Mesothelial cell of epicardium (in vitro differentiated cells): ENCODE measurements around the gene CRELD2. TPM values are rescaled to one million over a fixed set of nuclear protein-coding genes. Genes with fewer than 3 reads are reported as not detected.

Source experiments
- DNase-seq, 2 experiments: peaks; one replicate each; pipeline ENCODE4 v3.0.0; 2021; ENCODE audit warnings: low spot score in 2 of 2; ENCODE audit not compliant: unreplicated experiment in 2 of 2
- H3K27ac Mint-ChIP-seq: 2 replicates; pipeline ENCODE4 v1.8.0; 2021; ENCODE audit warnings: mixed read lengths
- H3K27me3 Mint-ChIP-seq: 2 replicates; pipeline ENCODE4 v1.8.0; 2021; ENCODE audit warnings: low read depth, mixed read lengths
- H3K36me3 Mint-ChIP-seq: 2 replicates; pipeline ENCODE4 v1.8.0; 2021; ENCODE audit warnings: mixed read lengths
- H3K4me1 Mint-ChIP-seq: 2 replicates; pipeline ENCODE4 v1.8.0; 2021; ENCODE audit warnings: mixed read lengths
- H3K4me3 Mint-ChIP-seq: 2 replicates; pipeline ENCODE4 v1.8.0; 2021; ENCODE audit warnings: mild to moderate bottlenecking, moderate library complexity, mixed read lengths
- H3K9me3 Mint-ChIP-seq: 2 replicates; pipeline ENCODE4 v1.8.0; 2021; ENCODE audit warnings: mixed read lengths
- total RNA-seq: library from RNA; stranded (reverse); gene quantifications from 3 replicates; pipeline ENCODE4 v1.2.1, GENCODE V29; 2021
- TF ChIP-seq, protein P1 (sequence below): fragments of 200-600 bp; sonication (generic); IDR thresholded peaks from one replicate; pipeline ENCODE4 v1.5.0; 2021; ENCODE audit warnings: antibody characterized with exemption; ENCODE audit not compliant: unreplicated experiment

CRELD2 gene
- total RNA-seq, 1 donor from 2014 or later, result 41.4 TPM

DNA sequence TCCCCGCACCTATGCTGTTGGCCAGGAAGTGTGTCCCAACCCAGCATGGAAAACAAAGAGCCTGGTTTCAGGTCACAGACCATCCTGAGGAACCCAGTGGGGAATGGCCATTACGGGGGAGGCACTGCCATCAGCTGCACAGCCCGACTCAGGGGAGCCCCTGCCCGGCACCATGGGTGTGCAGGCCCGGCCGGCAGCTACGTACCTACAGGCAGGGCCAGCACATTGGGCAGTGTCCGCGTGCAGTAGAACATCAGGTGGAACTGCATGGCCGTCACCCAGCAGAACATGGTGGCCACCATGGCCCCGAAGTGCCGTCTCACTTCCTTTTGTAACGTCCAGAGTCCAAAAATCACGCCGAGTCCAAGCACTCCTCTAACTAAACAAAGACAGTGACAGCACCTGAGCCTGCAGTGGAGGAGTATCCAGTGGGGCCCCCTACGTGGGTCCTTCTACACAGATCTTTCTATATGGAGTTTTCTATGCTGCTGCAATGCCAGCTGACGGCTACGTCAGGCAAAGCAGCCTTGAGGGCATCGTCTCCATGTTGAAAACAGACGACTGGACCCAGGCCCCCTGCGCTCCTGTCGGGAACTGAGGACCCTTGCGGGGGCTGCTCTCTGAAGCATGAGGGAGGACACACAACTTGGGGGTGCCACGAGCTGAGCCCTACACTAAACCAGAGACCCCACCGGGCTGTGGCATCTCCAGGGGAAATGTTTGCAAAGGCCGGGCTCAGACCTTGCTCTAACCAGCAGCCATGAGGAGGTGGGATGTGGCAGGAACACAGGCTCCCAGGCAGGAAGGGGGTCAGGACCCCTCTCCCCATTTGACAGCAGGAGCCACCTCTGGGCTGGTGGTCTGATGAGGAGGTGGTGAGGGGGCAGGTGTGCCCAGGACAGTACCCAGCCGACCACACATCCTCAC lies 7.9 kb upstream of the CRELD2 start:
- Mint-ChIP-seq H3K36me3 (peaks cover 21% of the 10 kb centered on the region), H3K27ac (no peak overlapping the region), H3K9me3 (no peaks in the 10 kb centered on the region), H3K27me3 (no peaks in the 10 kb centered on the region), H3K4me3 (no peak overlapping the region), H3K4me1 (no peaks in the 10 kb centered on the region)
- TF ChIP-seq, protein P1, sequence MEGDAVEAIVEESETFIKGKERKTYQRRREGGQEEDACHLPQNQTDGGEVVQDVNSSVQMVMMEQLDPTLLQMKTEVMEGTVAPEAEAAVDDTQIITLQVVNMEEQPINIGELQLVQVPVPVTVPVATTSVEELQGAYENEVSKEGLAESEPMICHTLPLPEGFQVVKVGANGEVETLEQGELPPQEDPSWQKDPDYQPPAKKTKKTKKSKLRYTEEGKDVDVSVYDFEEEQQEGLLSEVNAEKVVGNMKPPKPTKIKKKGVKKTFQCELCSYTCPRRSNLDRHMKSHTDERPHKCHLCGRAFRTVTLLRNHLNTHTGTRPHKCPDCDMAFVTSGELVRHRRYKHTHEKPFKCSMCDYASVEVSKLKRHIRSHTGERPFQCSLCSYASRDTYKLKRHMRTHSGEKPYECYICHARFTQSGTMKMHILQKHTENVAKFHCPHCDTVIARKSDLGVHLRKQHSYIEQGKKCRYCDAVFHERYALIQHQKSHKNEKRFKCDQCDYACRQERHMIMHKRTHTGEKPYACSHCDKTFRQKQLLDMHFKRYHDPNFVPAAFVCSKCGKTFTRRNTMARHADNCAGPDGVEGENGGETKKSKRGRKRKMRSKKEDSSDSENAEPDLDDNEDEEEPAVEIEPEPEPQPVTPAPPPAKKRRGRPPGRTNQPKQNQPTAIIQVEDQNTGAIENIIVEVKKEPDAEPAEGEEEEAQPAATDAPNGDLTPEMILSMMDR, result no peak
- no peak for DNase-seq

DNA sequence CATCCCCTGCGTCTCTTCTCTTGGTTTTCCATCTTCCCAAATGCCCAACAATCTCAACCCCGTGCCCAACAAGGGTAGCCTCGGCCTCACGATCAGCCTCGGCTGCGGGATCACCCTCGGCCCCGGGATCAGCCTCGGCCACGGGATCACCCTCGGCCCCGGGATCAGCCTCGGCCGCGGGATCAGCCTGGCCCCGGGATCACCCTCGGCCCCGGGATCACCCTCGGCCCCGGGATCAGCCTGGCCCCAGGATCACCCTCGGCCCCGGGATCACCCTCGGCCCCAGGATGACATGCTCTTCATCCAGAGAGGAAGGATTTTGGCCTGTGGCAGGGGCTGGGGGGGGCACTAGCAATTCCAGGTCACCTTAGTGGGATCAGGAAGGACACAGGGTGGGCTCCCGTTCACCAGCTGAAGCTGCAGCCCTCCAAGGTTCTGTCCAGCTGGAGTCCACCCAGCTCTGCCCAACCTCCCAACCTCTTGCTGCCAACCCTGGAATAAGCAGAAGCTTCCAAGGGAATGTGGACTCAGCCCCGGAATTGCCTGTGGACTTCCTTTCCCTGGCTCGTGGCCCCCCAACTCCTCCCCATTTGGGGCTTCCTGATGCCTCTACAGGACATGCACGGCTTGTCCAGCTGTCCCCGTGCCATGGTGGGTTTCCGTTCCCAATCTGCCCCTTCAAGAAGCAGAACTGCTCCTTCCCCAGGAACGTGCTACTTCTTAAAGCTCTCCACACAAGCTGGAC lies 6.4 kb upstream of the CRELD2 start:
- TF ChIP-seq, protein P1, result no peak
- H3K4me1 Mint-ChIP-seq, result no peaks in the 10 kb centered on the region
- DNase-seq, result no peak
- no peaks in the 10 kb centered on the region for H3K27me3 Mint-ChIP-seq
- H3K9me3 Mint-ChIP-seq, result no peaks in the 10 kb centered on the region
- peaks cover 17% of the 10 kb centered on the region for H3K36me3 Mint-ChIP-seq
- H3K4me3 Mint-ChIP-seq, result no peak overlapping the region
- no peak overlapping the region for H3K27ac Mint-ChIP-seq

DNA sequence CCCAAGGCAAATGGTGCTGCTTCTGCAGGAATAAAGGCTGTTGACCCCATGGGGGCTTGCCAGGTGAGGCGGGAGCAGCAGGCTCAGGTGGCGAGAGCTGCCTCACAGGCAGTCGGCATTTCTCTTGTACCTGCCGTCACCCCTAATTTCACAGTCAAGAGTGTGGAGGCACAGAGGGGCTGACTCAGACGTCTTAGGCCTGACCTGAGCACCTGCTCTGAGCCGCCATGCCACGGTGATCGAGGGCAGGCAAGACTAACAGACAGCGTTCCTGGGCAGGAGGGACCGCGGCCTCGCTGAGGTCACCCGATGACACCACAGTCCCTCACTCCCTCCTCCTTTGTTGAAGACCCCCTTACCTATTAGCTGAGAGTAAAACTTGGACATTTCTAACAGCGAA lies 5.4 kb upstream of the CRELD2 start:
- TF ChIP-seq, protein P1, result no peak
- no peak for DNase-seq
- no peaks in the 10 kb centered on the region for H3K27me3 Mint-ChIP-seq
- peaks cover 10% of the 10 kb centered on the region for H3K36me3 Mint-ChIP-seq
- no peaks in the 10 kb centered on the region for H3K4me1 Mint-ChIP-seq
- H3K9me3 Mint-ChIP-seq, result no peaks in the 10 kb centered on the region
- H3K27ac Mint-ChIP-seq, result no peak overlapping the region
- no peak overlapping the region for H3K4me3 Mint-ChIP-seq

DNA sequence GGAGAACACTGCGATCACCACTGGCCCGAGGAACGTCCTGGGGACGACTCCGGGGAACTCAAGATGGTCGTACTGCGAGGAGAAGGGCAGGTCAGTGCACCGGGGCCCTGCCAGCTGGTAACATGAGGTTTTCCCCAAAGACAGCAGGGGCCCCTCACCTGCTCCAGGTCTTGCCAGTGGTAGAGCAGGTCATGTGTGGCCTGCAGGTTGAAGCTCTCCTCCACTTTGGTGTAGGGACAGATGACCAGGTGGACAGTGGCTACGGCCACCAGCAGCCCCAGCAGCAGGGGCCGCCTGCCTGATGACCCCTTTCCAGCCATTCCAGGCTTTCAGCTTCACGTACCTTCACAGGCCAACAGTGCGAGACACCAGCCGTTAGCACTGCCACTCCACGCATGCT lies 5.0 kb upstream of the CRELD2 start:
- H3K4me3 Mint-ChIP-seq, result no peak overlapping the region
- no peaks in the 10 kb centered on the region for H3K27me3 Mint-ChIP-seq
- DNase-seq, result no peak
- H3K27ac Mint-ChIP-seq, result no peak overlapping the region
- TF ChIP-seq, protein P1, result no peak
- peaks cover 9% of the 10 kb centered on the region for H3K36me3 Mint-ChIP-seq
- H3K9me3 Mint-ChIP-seq, result no peaks in the 10 kb centered on the region
- H3K4me1 Mint-ChIP-seq, result no peaks in the 10 kb centered on the region

DNA sequence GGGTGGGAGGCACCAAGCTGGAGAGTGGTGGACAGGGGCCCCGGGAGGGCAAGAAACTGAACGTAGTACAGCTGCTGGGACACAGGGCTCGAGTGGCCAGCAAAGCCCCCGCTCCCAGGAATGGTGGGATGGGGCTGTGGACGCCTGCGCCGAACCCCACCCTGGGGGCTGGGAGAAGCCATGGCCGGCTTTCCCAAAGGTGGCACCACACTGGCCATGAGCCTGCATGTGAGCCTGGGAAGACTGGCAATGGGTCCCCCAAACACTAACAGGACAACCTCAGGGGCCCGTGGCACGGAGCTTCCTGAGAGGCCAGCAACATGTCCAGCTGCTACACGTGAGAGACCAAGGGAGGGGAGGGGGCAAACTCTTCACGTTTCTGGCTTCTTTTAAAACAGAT lies 4.2 kb upstream of the CRELD2 start:
- Mint-ChIP-seq H3K9me3 (no peaks in the 10 kb centered on the region), H3K4me1 (no peaks in the 10 kb centered on the region), H3K36me3 (peaks cover 8% of the 10 kb centered on the region), H3K27me3 (no peaks in the 10 kb centered on the region), H3K27ac (no peak overlapping the region), H3K4me3 (no peak overlapping the region)
- no peak for DNase-seq
- TF ChIP-seq, protein P1, result no peak
